Loucy (cell line): ENCODE data around the gene OSBPL9.

Experiments
- H2AFZ ChIP-seq: fragments of 200-600 bp; sonication (generic); 2 replicates; pipeline ENCODE4 v1.6.0; 2016; ENCODE audit warnings: antibody characterized with exemption, mild to moderate bottlenecking, low read length, moderate library complexity
- H3F3A ChIP-seq: fragments of 200-600 bp; 2 replicates; pipeline ENCODE4 v1.6.0; 2016; ENCODE audit warnings: antibody characterized with exemption, low read depth, mild to moderate bottlenecking
- H3K27me3 ChIP-seq: fragments of 200-600 bp; sonication (generic); 2 replicates; pipeline ENCODE4 v1.6.1; 2014; ENCODE audit warnings: low read length, mild to moderate bottlenecking; ENCODE audit not compliant: insufficient read depth, poor library complexity, severe bottlenecking
- H3K36me3 ChIP-seq: fragments of 200-600 bp; sonication (generic); 2 replicates; pipeline ENCODE4 v1.6.1; 2016; ENCODE audit warnings: low read length; ENCODE audit not compliant: insufficient read depth
- H3K4me1 ChIP-seq: fragments of 200-600 bp; sonication (generic); 2 replicates; pipeline ENCODE4 v1.5.1; 2014; ENCODE audit warnings: low read length, mild to moderate bottlenecking; ENCODE audit not compliant: insufficient read depth, poor library complexity, severe bottlenecking
- H3K4me2 ChIP-seq: fragments of 200-600 bp; sonication (generic); 2 replicates; pipeline ENCODE4 v1.6.0; 2014; ENCODE audit warnings: antibody characterized with exemption, low read length, low read depth, mild to moderate bottlenecking; ENCODE audit not compliant: poor library complexity, severe bottlenecking
- H3K4me3 ChIP-seq: fragments of 200-600 bp; sonication (generic); 2 replicates; pipeline ENCODE4 v1.5.1; 2014; ENCODE audit warnings: low read length, mild to moderate bottlenecking, mixed read lengths; ENCODE audit not compliant: poor library complexity, severe bottlenecking
- H3K79me2 ChIP-seq: fragments of 200-600 bp; sonication (generic); 2 replicates; pipeline ENCODE4 v1.6.1; 2014; ENCODE audit warnings: low read length; ENCODE audit not compliant: insufficient read depth
- H3K9ac ChIP-seq: fragments of 200-600 bp; sonication (generic); 2 replicates; pipeline ENCODE4 v1.6.0; 2014; ENCODE audit warnings: mild to moderate bottlenecking, low read depth, low read length, moderate library complexity; ENCODE audit not compliant: poor library complexity, severe bottlenecking
- H3K9me2 ChIP-seq: fragments of 200-600 bp; sonication (generic); replicated peaks from 2 replicates; pipeline ENCODE4 v1.6.1; 2016; ENCODE audit warnings: low read depth, low read length, mixed read lengths
- H3K9me3 ChIP-seq: fragments of 200-600 bp; sonication (generic); 2 replicates; pipeline ENCODE4 v1.6.1; 2014; ENCODE audit warnings: mild to moderate bottlenecking, antibody characterized with exemption, low read length, low read depth; ENCODE audit not compliant: insufficient read depth
- H4K20me1 ChIP-seq: fragments of 200-600 bp; sonication (generic); 2 replicates; pipeline ENCODE4 v1.6.0; 2014; ENCODE audit warnings: antibody characterized with exemption, low read length, mild to moderate bottlenecking; ENCODE audit not compliant: insufficient read depth, poor library complexity, severe bottlenecking
- EZH2phosphoT487 ChIP-seq: fragments of 200-600 bp; IDR thresholded peaks from 2 replicates; pipeline ENCODE4 v1.6.1; 2018; ENCODE audit warnings: antibody characterized with exemption, mild to moderate bottlenecking, moderate library complexity, borderline replicate concordance
- TF ChIP-seq, protein P1 (sequence below): fragments of 200-600 bp; sonication (generic); conservative IDR thresholded peaks from 2 replicates; pipeline ENCODE4 v1.5.1; 2014; ENCODE audit warnings: mild to moderate bottlenecking, antibody characterized with exemption, low read length

The OSBPL9 gene

GRCh38 chr1:51794868-51795267 lies 178.0 kb downstream of the OSBPL9 start:
- peaks cover 4% of the 10 kb centered on the region for H3K4me1 ChIP-seq
- H3K4me3 ChIP-seq = no peak overlapping the region
- no peaks in the 10 kb centered on the region for H3K27me3 ChIP-seq
- H3K36me3 ChIP-seq = peaks cover 68% of the 10 kb centered on the region; the same call in 1 of the 2 replicates
- H3K9me3 ChIP-seq = no peaks in the 10 kb centered on the region
- no peaks in the 10 kb centered on the region for H3K79me2 ChIP-seq
- H2AFZ ChIP-seq = no peak overlapping the region
- no peaks in the 10 kb centered on the region for H3K9me2 ChIP-seq
- H3K9ac ChIP-seq = no peak overlapping the region
- TF ChIP-seq, protein P1, sequence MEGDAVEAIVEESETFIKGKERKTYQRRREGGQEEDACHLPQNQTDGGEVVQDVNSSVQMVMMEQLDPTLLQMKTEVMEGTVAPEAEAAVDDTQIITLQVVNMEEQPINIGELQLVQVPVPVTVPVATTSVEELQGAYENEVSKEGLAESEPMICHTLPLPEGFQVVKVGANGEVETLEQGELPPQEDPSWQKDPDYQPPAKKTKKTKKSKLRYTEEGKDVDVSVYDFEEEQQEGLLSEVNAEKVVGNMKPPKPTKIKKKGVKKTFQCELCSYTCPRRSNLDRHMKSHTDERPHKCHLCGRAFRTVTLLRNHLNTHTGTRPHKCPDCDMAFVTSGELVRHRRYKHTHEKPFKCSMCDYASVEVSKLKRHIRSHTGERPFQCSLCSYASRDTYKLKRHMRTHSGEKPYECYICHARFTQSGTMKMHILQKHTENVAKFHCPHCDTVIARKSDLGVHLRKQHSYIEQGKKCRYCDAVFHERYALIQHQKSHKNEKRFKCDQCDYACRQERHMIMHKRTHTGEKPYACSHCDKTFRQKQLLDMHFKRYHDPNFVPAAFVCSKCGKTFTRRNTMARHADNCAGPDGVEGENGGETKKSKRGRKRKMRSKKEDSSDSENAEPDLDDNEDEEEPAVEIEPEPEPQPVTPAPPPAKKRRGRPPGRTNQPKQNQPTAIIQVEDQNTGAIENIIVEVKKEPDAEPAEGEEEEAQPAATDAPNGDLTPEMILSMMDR = no peak
- no peak for TF ChIP-seq EZH2phosphoT487
- no peak overlapping the region for H3K4me2 ChIP-seq
- H3F3A ChIP-seq = no peaks in the 10 kb centered on the region
- H4K20me1 ChIP-seq = no peaks in the 10 kb centered on the region

DNA sequence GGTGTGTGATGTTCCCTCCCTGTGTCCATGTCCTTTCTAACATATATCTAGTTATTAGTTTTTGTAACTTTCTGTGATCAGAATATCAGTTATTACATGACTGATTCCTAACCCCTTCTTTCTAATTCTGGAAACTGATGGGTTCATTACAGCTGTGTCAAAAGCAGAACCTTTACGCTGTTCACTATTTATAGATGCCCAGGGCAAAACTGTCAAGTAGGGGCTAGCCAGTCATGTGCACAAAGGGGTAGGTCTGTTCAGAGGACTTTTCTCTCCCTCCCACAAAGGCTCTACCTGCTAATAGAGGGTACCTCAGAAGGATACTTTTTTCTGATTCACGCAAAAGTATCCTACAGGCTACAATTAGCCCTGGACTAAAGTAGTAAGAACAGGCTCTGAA lies 182.5 kb downstream of the OSBPL9 start:
- Histone ChIP-seq H4K20me1 (no peaks in the 10 kb centered on the region), H3K9me2 (no peaks in the 10 kb centered on the region), H3K4me2 (no peak overlapping the region), H3K9me3 (no peaks in the 10 kb centered on the region), H3K4me1 (no peaks in the 10 kb centered on the region), H2AFZ (no peak overlapping the region), H3K4me3 (no peak overlapping the region), H3F3A (no peaks in the 10 kb centered on the region), H3K27me3 (no peaks in the 10 kb centered on the region), H3K9ac (no peak overlapping the region), H3K36me3 (peaks cover 48% of the 10 kb centered on the region; the same call in 1 of the 2 replicates), H3K79me2 (no peaks in the 10 kb centered on the region)
- TF ChIP-seq EZH2phosphoT487 = no peak
- TF ChIP-seq, protein P1 = no peak

GRCh38 chr1:51814513-51814912 lies 197.6 kb downstream of the OSBPL9 start:
- peaks cover 34% of the 10 kb centered on the region; the same call in 1 of the 2 replicates for H3K36me3 ChIP-seq

More at GRCh38 chr1:51814513-51814912, 197.6 kb downstream of the OSBPL9 start:
- Histone ChIP-seq H3K9ac (no peak overlapping the region), H2AFZ (no peak overlapping the region), H3K4me1 (no peaks in the 10 kb centered on the region), H3K9me2 (no peaks in the 10 kb centered on the region), H3K9me3 (no peaks in the 10 kb centered on the region), H3K4me3 (no peak overlapping the region), H4K20me1 (no peaks in the 10 kb centered on the region), H3K4me2 (no peak overlapping the region), H3F3A (no peaks in the 10 kb centered on the region), H3K27me3 (no peaks in the 10 kb centered on the region), H3K79me2 (no peaks in the 10 kb centered on the region)
- TF ChIP-seq, protein P1 = no peak
- no peak for TF ChIP-seq EZH2phosphoT487
